HG02943 (cell line): ENCODE data around the gene HPSE2.
"Not testable (repeated sequence)": the region's sequence is repeated elsewhere in the genome, so short reads cannot be mapped to it uniquely, and the experiment has no call there.

Experiments
- ATAC-seq: cut with Tn5 transposase; IDR thresholded peaks from one replicate; pipeline ENCODE4 v1.9.1; 2021; ENCODE audit warnings: mild to moderate bottlenecking, low read depth, moderate library complexity; ENCODE audit not compliant: unreplicated experiment

HPSE2 gene

DNA sequence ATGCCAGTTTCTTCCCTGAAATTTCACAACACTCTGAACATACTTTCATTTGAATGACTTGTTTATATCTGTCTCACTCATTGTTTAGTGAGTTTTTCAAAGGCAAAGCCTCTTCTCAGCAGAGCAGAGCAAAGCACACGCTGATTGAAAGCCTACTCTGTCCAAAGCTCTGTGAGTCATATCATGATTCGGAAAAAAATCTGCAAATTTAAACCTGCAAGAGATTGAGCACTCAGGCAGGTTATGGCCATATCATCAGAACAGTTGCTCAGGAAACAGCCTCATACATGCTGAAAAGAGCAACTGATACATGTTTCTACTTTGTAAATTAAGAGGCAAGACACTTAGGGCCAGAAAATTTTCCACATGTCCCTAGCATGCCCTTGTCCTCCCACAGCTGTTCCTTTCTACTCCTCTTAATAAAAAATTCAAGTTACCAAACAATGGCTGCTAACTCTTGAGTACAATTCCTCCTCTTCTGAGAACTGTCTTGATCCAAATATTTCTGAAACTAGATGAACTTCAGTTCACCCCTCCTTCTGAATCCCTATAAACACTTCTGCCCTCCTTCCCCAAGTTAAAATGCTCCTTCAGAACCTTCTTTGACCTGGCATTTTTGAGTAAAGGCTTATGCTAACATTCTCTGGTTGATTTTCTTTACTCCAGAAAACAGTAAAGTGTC lies 648.4 kb downstream of the HPSE2 start:
- no peak for ATAC-seq

- no peak for ATAC-seq
Observed at GRCh38 chr10:98586096-98586495, 649.6 kb downstream of the HPSE2 start.

DNA sequence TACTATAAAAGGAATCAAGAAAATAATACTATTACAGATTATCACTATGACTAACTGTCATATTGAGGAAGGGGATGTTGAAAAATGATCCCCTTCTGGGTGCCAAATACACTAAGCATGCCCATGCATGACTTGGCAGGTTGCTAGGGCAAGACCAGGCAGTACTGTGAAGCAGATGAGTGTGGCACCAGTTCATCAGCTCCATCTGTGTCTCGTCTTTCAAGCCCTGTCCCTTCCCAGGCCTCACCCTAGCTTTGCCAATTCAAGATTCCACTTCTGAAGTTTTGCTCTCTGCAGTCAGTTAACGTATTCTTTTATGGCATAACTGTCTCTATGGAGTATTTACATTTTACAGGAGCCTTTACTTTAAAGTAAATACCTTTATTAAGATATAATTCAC lies 653.3 kb downstream of the HPSE2 start:
- no peak for ATAC-seq

DNA sequence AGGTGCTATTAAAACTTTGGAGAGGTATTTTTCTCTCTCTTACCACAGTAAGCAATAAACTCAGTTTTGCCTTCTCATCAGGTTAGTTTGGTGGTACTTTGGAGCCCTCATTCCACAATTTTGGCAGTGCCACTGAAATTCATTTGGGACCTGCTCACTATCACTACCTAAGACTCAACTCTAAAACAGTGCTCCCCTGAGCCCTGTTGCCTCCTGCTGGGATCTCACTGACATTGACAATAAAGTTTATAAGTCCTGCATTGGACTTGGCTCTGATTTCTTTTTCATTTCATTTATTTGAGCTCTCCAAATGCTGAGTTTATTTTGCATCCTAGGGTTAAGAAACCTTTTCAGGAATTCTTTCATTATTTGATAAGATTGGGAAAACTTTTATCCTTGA lies 658.1 kb downstream of the HPSE2 start:
- ATAC-seq: no peak

- ATAC-seq: no peak
Observed at GRCh38 chr10:98577168-98577567, 658.5 kb downstream of the HPSE2 start.

- ATAC-seq: no peak
Observed at GRCh38 chr10:98576096-98576495, 659.6 kb downstream of the HPSE2 start.

DNA sequence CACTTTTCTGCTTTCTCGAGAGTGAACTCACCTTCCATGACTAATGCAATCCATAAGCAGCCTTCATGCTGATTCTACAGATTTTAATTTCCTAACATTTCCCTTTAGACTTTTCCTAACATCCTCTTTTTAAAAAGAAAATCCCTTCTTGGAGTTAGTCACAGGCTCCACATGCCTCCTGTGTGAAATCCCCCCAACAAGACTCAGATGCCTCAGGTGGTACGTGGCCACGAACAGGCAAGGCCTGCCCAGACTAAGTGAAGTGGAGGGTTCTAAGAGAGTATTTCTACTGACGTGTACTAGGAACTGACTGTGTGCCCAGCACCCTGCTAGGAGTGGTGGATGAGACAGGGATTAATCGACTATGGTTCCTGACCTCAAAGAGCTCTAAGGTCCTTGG lies 663.1 kb downstream of the HPSE2 start:
- no peak for ATAC-seq

DNA sequence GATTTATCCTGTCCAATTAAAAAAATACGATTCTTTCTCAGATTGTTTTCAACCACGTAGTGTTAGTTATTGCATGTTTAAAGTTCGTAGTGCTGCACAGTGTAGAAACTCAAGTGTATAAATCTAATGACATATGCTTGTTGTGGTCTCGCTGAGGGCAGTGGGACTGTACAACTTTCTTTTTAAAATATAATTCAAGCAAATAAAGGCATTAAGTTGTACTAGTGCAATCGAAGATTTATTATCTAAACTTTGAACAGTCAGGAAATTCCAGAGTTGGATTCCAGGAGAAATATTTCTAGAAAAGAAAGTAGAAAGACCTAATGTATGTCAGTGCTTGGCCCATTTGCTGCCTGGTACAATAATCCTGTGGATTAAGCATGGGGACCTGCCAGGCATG lies 664.8 kb downstream of the HPSE2 start:
- no peak for ATAC-seq

DNA sequence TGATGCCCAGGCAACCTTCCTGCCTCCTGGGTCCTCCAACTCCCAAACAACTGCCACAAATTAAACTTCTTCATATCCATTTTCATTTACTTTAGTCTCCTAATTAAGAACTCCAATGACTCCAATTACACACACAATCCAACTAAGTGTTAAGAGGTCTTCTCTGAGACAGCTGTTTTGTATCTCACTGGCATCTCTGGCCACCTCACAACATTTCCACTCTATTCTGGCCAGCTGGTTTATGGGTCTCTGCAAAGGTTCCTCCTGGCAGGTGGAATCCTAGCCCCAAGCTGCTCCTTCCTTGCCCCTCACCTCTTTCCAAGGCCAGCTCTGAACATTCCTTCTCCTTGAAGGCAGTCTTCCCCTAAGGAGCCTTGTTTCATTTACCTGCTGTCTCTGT lies 665.8 kb downstream of the HPSE2 start:
- no peak for ATAC-seq

DNA sequence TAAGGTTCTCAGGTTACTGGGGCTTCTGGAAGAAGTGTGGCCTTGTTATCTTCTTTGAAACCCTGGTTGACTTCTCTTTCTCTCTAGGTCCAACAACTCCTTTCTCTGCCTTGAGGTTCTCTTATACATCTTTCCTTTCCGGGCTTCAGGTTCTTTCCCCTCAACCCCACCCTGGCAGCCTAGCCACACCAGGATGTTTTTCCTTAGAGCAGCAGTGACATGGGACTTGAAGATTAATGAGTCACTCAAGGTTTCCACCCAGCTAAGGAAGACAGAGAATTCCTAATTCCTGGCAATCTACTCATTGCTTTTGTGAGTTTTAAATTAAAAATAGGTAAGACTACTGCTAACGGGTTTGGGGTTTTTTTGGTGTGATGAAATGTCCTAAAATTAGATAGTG lies 667.1 kb downstream of the HPSE2 start:
- no peak for ATAC-seq

GRCh38 chr10:98567391-98568133 lies 668.1 kb downstream of the HPSE2 start:
- ATAC-seq: no peak

- no peak for ATAC-seq
Observed at GRCh38 chr10:98563811-98564210, 671.8 kb downstream of the HPSE2 start.

DNA sequence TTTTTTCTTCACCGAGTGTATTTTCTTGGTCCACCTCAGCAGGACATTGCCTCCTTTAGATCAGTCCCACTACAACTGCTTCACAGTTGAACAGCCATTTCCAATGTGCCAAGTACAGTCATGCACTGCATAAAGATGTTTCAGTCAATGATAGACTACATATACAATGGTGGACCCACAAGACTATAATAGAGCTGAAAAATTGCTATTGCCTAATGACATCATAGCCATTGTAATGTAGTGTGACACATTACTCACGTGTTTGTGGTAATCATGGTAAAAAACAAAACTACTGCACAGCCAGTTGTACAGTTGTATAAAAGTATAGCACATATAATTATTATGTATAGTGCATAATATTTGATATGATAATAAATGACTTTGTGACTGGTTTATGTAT lies 675.1 kb downstream of the HPSE2 start:
- ATAC-seq: no peak

DNA sequence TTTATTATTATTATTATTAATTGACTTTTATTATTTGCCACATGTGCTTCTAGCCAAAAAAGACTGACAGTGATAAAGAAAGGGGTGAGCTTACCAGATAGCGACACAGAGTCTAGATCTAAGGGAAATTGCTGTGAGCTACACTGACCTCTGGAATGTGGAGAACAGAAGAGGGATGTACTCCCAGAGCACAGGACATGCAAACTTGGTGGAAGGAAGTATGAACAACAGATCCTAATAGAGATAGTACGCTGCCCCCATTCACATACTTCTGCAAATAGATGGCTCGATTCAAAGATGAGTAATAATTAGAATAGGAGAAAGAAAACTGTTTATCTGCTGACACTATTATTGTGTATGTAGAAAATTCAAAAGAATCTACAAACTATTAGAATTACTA lies 679.6 kb downstream of the HPSE2 start:
- ATAC-seq: no peak

DNA sequence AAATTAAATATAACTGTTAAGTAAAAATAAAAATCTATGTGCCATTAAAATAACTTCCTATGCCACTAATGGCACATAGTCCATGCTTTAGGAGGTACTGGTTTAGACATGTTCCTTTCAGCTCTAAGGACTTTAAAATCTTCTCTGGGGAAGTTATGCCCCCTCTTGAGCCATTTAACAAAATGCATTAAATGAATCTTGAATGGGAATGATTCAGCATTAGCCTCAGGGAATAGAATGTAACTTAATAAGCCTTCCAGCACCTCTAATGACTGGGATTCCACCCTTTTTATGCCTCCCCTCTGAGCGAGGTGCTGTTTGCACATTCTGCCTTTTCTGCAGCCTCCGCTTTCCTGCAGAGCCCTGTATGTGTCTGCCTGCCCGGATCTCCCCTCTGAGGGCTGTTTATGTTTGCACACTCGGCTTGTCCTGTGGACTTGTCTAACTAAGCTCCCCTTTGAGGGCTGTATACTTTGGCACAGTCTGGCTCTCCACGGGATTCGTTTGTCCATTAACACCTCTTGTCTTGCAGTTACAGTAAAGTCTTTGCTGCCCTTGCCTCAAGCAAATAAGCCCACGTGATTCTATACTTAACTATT lies 680.5 kb downstream of the HPSE2 start:
- ATAC-seq: no peak

- not testable (repeated sequence) for ATAC-seq
Observed at GRCh38 chr10:98541561-98541960, 694.1 kb downstream of the HPSE2 start.

GRCh38 chr10:98539578-98539977 lies 696.1 kb downstream of the HPSE2 start:
- ATAC-seq: no peak

GRCh38 chr10:98538472-98538871 lies 697.2 kb downstream of the HPSE2 start:
- no peak for ATAC-seq

DNA sequence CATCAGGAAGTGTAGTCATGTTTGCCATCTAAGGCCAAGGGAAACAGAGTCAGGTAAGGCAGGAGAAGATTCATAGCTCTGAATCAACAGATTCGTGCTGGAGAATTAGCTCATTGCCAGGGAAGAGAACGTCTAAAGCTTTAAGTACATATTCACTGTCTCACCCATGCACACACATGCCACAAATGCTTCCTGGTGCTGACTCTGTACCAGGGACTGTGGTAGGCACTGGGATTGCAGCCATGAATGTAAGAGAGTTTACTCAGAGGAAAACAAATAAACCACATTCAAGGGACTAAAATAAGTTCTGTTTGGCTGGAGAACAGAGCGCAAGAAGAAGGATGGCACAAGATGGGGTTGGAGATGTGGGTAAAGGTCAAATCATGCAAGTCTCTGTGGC lies 699.1 kb downstream of the HPSE2 start:
- ATAC-seq: no peak

DNA sequence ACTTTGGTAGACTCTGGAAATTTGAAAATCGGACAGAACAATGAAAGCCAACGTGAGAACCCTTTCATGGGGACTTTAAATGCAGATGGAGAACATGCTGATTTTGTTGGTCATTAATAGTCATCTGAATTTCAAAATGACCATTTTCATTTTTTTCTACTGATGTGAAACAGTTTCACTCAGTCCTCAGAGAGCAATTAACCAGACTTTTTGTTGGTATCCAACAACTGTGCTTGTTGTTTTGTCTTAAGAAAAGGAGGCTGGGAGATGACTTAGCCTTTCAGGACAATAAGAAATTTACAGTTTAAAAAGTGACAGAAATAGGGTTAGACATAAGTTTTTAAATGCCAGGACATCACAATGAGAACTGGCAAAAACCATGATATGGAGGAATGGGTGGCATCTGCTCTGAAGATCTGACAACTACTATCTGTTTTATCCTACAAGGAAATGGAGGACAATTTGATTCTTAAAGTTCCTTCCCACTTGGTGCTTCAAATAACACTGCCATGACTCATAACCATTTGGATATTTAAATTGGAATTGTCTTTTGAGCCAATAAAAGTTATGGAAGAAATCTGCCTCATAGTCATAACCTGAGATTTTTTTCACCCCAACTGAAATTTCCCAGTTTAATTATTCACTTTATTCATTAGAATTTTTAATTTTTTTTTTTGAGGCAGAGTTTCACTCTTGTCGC lies 701.8 kb downstream of the HPSE2 start:
- no peak for ATAC-seq

- no peak for ATAC-seq
Observed at GRCh38 chr10:98533241-98533640, 702.4 kb downstream of the HPSE2 start.
